CD14-positive monocyte (primary cell): Measurements from ENCODE around the gene ODR4. TPM values are rescaled to one million over a fixed set of nuclear protein-coding genes. Genes with fewer than 3 reads are reported as not detected.
"Not testable (repeated sequence)": the region's sequence is repeated elsewhere in the genome, so short reads cannot be mapped to it uniquely, and the experiment has no call there.

ENCODE experiments used
- DNase-seq, 3 donors: peaks; one replicate each; pipeline ENCODE4 v3.0.0-alpha.2; 2011 to 2022
- H2AFZ ChIP-seq: 2 replicates; pipeline ENCODE4 v1.6.0; 2012; ENCODE audit warnings: mild to moderate bottlenecking, low read depth, low read length, inconsistent platforms; ENCODE audit not compliant: insufficient read depth, poor library complexity, severe bottlenecking
- H3K27ac ChIP-seq, 2 donors: 1 replicate in 1 of 2; 2 replicates in 1 of 2; pipeline ENCODE4 v1.5.1; 2012 to 2013; ENCODE audit warnings: low read length in 2 of 2, control low read depth in 1 of 2, inconsistent platforms in 1 of 2, low read depth in 1 of 2, mild to moderate bottlenecking in 1 of 2
- H3K27me3 ChIP-seq, 2 donors: one replicate each; pipeline versions ENCODE4 v1.6.0 to v1.6.1; 2011 to 2013; ENCODE audit warnings: low read length in 2 of 2; ENCODE audit not compliant: control insufficient read depth in 2 of 2, insufficient read depth in 2 of 2
- H3K36me3 ChIP-seq, 2 donors: replicated peaks in 1 of 2; 1 replicate in 1 of 2; 2 replicates in 1 of 2; pipeline versions ENCODE4 v1.5.1 to v1.6.1; 2012 to 2013; ENCODE audit warnings: low read length in 2 of 2, control low read depth in 1 of 2, inconsistent platforms in 1 of 2, mild to moderate bottlenecking in 1 of 2; ENCODE audit not compliant: insufficient read depth in 2 of 2, control insufficient read depth in 1 of 2
- H3K4me1 ChIP-seq, 2 donors: 1 replicate in 1 of 2; 2 replicates in 1 of 2; pipeline versions ENCODE4 v1.5.1 to v1.6.1; 2012 to 2013; ENCODE audit warnings: low read length in 2 of 2, control low read depth in 1 of 2, inconsistent platforms in 1 of 2, mild to moderate bottlenecking in 1 of 2, moderate library complexity in 1 of 2; ENCODE audit not compliant: insufficient read depth in 2 of 2, control insufficient read depth in 1 of 2
- H3K4me2 ChIP-seq: replicated peaks from 2 replicates; pipeline ENCODE3; 2012; ENCODE audit warnings: low read length, moderate library complexity, mild to moderate bottlenecking; ENCODE audit not compliant: poor library complexity, severe bottlenecking; ENCODE audit errors: extremely low read depth
- H3K4me3 ChIP-seq, 3 experiments: fragments of 200-600 bp in 1 of 3; sonication (generic) in 1 of 3; replicated peaks in 1 of 3; 1 replicate in 2 of 3; 2 replicates in 1 of 3; pipeline ENCODE4 v1.5.1; 2011 to 2013; ENCODE audit warnings: low read length in 3 of 3, mild to moderate bottlenecking in 3 of 3, control low read depth in 2 of 3, low read depth in 2 of 3, inconsistent platforms in 1 of 3, moderate library complexity in 1 of 3
- H3K79me2 ChIP-seq: 2 replicates; pipeline ENCODE4 v1.6.0; 2012; ENCODE audit warnings: mild to moderate bottlenecking, control low read depth, inconsistent platforms, low read length, moderate library complexity; ENCODE audit not compliant: insufficient read depth
- H3K9ac ChIP-seq: 2 replicates; pipeline ENCODE4 v1.6.0; 2017; ENCODE audit warnings: low read length, mild to moderate bottlenecking; ENCODE audit not compliant: insufficient read depth, poor library complexity, severe bottlenecking
- H3K9me3 ChIP-seq, 2 donors: replicated peaks in 1 of 2; 1 replicate in 1 of 2; 2 replicates in 1 of 2; pipeline versions ENCODE4 v1.5.1 to v1.6.1; 2012 to 2013; ENCODE audit warnings: low read length in 2 of 2, control low read depth in 1 of 2; ENCODE audit not compliant: control insufficient read depth in 1 of 2, insufficient read depth in 1 of 2
- H4K20me1 ChIP-seq: 2 replicates; pipeline ENCODE4 v1.6.0; 2012; ENCODE audit warnings: mild to moderate bottlenecking, low read length, control low read depth, moderate library complexity; ENCODE audit not compliant: insufficient read depth
- H3K27ac Mint-ChIP-seq, 7 donors: one replicate each; pipeline ENCODE4 v1.8.0; 2020; ENCODE audit warnings: mild to moderate bottlenecking in 7 of 7, mixed read lengths in 7 of 7, moderate library complexity in 6 of 7, inconsistent platforms in 2 of 7
- H3K27me3 Mint-ChIP-seq, 3 donors: one replicate each; pipeline ENCODE4 v1.8.0; 2021 to 2022; ENCODE audit warnings: low read depth in 3 of 3, mild to moderate bottlenecking in 3 of 3, mixed read lengths in 3 of 3, moderate library complexity in 3 of 3, inconsistent platforms in 1 of 3
- H3K36me3 Mint-ChIP-seq, 2 donors: one replicate each; pipeline ENCODE4 v1.8.0; 2020; ENCODE audit warnings: mixed read lengths in 2 of 2, inconsistent platforms in 1 of 2, mild to moderate bottlenecking in 1 of 2
- H3K4me1 Mint-ChIP-seq: one replicate; pipeline ENCODE4 v1.8.0; 2020; ENCODE audit warnings: mild to moderate bottlenecking, mixed read lengths
- H3K4me3 Mint-ChIP-seq, 2 donors: one replicate each; pipeline ENCODE4 v1.8.0; 2020; ENCODE audit warnings: mild to moderate bottlenecking in 2 of 2, mixed read lengths in 2 of 2, moderate library complexity in 1 of 2
- H3K9me3 Mint-ChIP-seq, 7 donors: one replicate each; pipeline ENCODE4 v1.8.0; 2020 to 2022; ENCODE audit warnings: mixed read lengths in 7 of 7, mild to moderate bottlenecking in 6 of 7, moderate library complexity in 6 of 7, inconsistent platforms in 2 of 7
- WGBS: methylation state at CpG from one replicate; pipeline ENCODE4 v1.1.5; 2013; ENCODE audit warnings: missing lambda C conversion rate; ENCODE audit not compliant: insufficient coverage; 5-methylcytosine and 5-hydroxymethylcytosine counted together
- intact Hi-C, 2 donors: fragments of 100-400 bp; cut with micrococcal nuclease; formaldehyde crosslinking; loops; one replicate each; pipeline versions ENCODE4 v1.15.0 to v1.15.1; 2023
- polyA plus RNA-seq, 3 donors: library from polyadenylated mRNA; depleted of rRNA in 1 of 3; unstranded in 2 of 3; stranded (reverse) in 1 of 3; fragments of 300-500 nt in 2 of 3; fragments of >200 nt in 1 of 3; fragmentation: Illumina TruSeq in 2 of 3; gene quantifications; 1 replicate in 2 of 3; 2 replicates in 1 of 3; pipeline ENCODE4 v1.2.3, GENCODE V29; 2012 to 2021
- TF ChIP-seq, protein P1 (sequence below): fragments of 200-600 bp; IDR thresholded peaks from one replicate; pipeline ENCODE4 v1.8.0; 2022; ENCODE audit warnings: antibody characterized with exemption, mild to moderate bottlenecking

Gene ODR4
- polyA plus RNA-seq, 3 donors = 6.4 to 10.1 (median 9.7) TPM

DNA sequence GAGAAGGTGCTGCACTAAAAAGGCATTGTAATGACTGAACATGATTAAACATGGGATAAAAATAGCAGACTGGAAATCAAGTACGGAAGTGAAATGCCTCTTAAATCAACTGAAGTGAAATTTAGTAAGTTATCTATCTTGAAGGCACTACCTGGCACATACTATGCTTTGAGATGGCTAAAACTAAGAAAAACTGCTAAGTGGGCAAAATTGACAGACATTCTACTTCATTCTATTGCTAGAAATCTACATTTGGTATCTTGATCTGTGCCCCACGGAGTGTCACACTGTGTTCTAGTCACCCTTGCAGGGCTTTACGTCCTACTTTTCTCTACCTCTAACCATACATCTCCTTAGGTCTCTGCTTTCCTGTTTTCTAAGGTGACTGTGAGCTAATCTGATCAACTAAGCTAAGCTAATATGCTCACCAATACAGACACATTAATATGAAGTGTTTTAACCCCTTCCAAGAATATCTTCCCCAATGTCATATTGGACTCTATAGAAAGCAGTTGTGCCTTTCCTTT lies 81.2 kb downstream of the ODR4 start:
- H3K4me2 ChIP-seq = peak overlapping the region; percentile 42
- WGBS = 29% methylated on average over 2 of the region's 3 CpGs
- H3K27ac Mint-ChIP-seq = peak overlapping the region in 1 of 7 donors; percentile 28

DNA sequence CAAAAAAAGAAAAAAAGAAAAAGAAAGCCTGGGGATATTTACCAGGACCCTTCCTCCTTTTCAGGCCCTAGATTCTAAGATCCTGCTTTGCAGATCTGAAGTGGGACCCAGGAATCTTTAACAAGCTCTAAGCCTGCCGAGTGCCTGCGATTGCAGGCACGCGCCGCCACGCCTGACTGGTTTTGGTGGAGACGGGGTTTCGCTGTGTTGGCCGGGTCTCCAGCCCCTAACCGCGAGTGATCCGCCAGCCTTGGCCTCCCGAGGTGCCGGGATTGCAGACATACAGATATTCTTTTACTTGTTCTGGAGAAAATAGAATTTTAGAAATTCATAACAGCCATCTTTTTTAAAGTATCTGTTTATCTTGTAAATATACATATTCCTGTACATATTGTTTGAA lies 83.5 kb downstream of the ODR4 start:
- H3K27ac ChIP-seq, H3K36me3 Mint-ChIP-seq, H4K20me1 ChIP-seq, H3K36me3 ChIP-seq, H3K79me2 ChIP-seq, H3K4me3 ChIP-seq, H3K9me3 ChIP-seq, H3K27me3 ChIP-seq, H3K27me3 Mint-ChIP-seq, H3K4me3 Mint-ChIP-seq, H2AFZ ChIP-seq, H3K4me2 ChIP-seq, H3K9ac ChIP-seq, intact Hi-C loops, H3K9me3 Mint-ChIP-seq, DNase-seq, H3K27ac Mint-ChIP-seq: not testable (repeated sequence)
- peaks cover 8 to 18% of the 10 kb centered on the region in 2 donors for H3K4me1 ChIP-seq
- WGBS = 100% methylated on average over 2 of the region's 14 CpGs
- H3K4me1 Mint-ChIP-seq = peaks cover 18% of the 10 kb centered on the region

More for the DNA sequence above, 81.2 kb downstream of the ODR4 start:
- Histone ChIP-seq H3K36me3 (no peaks in the 10 kb centered on the region), H3K4me3 (peak overlapping the region in 1 of 3 experiments; percentile 14), H4K20me1 (no peaks in the 10 kb centered on the region), H3K4me1 (peaks cover 8 to 18% of the 10 kb centered on the region in 2 donors), H3K79me2 (no peaks in the 10 kb centered on the region), H2AFZ (peak overlapping the region; percentile 31), H3K27me3 (no peaks in the 10 kb centered on the region), H3K9ac (no peak overlapping the region), H3K27ac (no peak overlapping the region), H3K9me3 (no peaks in the 10 kb centered on the region)
- peaks cover 0 to 3% (median 0%) of the 10 kb centered on the region in 7 donors for H3K9me3 Mint-ChIP-seq
- H3K4me3 Mint-ChIP-seq = peak overlapping the region in 1 of 2 donors; percentile 77
- intact Hi-C loops = no loop called here
- no peaks in the 10 kb centered on the region for H3K36me3 Mint-ChIP-seq
- DNase-seq = peak in 1 of 3 donors; percentile 9
- TF ChIP-seq, protein P1, sequence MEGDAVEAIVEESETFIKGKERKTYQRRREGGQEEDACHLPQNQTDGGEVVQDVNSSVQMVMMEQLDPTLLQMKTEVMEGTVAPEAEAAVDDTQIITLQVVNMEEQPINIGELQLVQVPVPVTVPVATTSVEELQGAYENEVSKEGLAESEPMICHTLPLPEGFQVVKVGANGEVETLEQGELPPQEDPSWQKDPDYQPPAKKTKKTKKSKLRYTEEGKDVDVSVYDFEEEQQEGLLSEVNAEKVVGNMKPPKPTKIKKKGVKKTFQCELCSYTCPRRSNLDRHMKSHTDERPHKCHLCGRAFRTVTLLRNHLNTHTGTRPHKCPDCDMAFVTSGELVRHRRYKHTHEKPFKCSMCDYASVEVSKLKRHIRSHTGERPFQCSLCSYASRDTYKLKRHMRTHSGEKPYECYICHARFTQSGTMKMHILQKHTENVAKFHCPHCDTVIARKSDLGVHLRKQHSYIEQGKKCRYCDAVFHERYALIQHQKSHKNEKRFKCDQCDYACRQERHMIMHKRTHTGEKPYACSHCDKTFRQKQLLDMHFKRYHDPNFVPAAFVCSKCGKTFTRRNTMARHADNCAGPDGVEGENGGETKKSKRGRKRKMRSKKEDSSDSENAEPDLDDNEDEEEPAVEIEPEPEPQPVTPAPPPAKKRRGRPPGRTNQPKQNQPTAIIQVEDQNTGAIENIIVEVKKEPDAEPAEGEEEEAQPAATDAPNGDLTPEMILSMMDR = no peak
- H3K4me1 Mint-ChIP-seq = peaks cover 18% of the 10 kb centered on the region
- H3K27me3 Mint-ChIP-seq = peaks cover 0 to 3% (median 0%) of the 10 kb centered on the region in 3 donors
